ENCODE data around the gene TBC1D17. TPM values are rescaled to one million over a fixed set of nuclear protein-coding genes. Genes with fewer than 3 reads are reported as not detected.

Gene TBC1D17
- total and polyA plus RNA-seq, 2 of the 13 experiments (the other 11 are each of a cell fraction or from before 2014, with no cell fraction given) = 9.7 to 16.9 TPM

- TF ChIP-seq ZBTB2 (CRISPR knock-in tag; IDR thresholded peaks at IDR 0.05; ENCODE audit: low read depth) (0 out of 2 replicates have a peak, but pooled peaks have one; percentile 57), ZNF205 (CRISPR knock-in tag; IDR thresholded peaks at IDR 0.05) (peak; percentile 44; the same call in 1 of the 2 replicates), RAD51 (IDR thresholded peaks at IDR 0.05; ENCODE audit: borderline replicate concordance) (no peak), FOXM1 (CRISPR knock-in tag; IDR thresholded peaks at IDR 0.05) (no peak), ZNF557 (CRISPR knock-in tag; IDR thresholded peaks at IDR 0.05) (peak; percentile 68; the same call in 1 of the 2 replicates), ZNF274 (CRISPR knock-in tag; IDR thresholded peaks at IDR 0.05) (peak; percentile 96), ZNF629 (CRISPR knock-in tag; conservative IDR thresholded peaks at IDR 0.05) (peak; percentile 20; the same call in 1 of the 2 replicates), ZNF101 (CRISPR knock-in tag; IDR thresholded peaks at IDR 0.05; ENCODE audit: borderline replicate concordance, low read depth) (no peak; the same call in 1 of the 2 replicates), MAFG (CRISPR knock-in tag; IDR thresholded peaks at IDR 0.05) (no peak), IRX3 (CRISPR knock-in tag; IDR thresholded peaks at IDR 0.05; ENCODE audit: borderline replicate concordance, low read depth) (peak; percentile 96), LCORL (IDR thresholded peaks at IDR 0.05) (no peak), LCORL (CRISPR knock-in tag; IDR thresholded peaks at IDR 0.05) (0 out of 2 replicates have a peak, but pooled peaks have one; percentile 31), ZGPAT (CRISPR knock-in tag; IDR thresholded peaks at IDR 0.05) (no peak; the same call in 1 of the 2 replicates), ATRX (CRISPR knock-in tag; IDR thresholded peaks at IDR 0.05; ENCODE audit: borderline replicate concordance) (no peak), TOPORS (CRISPR knock-in tag; IDR thresholded peaks at IDR 0.05) (peak; percentile 94), NFYB (CRISPR knock-in tag; IDR thresholded peaks at IDR 0.05) (peak; percentile 3; the same call in 1 of the 2 replicates), PRPF4 (IDR thresholded peaks at IDR 0.05; ENCODE audit: low read depth, low read length, poor library complexity, severe bottlenecking) (no peak)
- TF ChIP-seq, protein P1, sequence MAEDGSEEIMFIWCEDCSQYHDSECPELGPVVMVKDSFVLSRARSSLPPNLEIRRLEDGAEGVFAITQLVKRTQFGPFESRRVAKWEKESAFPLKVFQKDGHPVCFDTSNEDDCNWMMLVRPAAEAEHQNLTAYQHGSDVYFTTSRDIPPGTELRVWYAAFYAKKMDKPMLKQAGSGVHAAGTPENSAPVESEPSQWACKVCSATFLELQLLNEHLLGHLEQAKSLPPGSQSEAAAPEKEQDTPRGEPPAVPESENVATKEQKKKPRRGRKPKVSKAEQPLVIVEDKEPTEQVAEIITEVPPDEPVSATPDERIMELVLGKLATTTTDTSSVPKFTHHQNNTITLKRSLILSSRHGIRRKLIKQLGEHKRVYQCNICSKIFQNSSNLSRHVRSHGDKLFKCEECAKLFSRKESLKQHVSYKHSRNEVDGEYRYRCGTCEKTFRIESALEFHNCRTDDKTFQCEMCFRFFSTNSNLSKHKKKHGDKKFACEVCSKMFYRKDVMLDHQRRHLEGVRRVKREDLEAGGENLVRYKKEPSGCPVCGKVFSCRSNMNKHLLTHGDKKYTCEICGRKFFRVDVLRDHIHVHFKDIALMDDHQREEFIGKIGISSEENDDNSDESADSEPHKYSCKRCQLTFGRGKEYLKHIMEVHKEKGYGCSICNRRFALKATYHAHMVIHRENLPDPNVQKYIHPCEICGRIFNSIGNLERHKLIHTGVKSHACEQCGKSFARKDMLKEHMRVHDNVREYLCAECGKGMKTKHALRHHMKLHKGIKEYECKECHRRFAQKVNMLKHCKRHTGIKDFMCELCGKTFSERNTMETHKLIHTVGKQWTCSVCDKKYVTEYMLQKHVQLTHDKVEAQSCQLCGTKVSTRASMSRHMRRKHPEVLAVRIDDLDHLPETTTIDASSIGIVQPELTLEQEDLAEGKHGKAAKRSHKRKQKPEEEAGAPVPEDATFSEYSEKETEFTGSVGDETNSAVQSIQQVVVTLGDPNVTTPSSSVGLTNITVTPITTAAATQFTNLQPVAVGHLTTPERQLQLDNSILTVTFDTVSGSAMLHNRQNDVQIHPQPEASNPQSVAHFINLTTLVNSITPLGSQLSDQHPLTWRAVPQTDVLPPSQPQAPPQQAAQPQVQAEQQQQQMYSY (CRISPR knock-in tag; IDR thresholded peaks at IDR 0.05) = peak; percentile 64; the same call in 1 of the 2 replicates
- TF ChIP-seq, protein P2, sequence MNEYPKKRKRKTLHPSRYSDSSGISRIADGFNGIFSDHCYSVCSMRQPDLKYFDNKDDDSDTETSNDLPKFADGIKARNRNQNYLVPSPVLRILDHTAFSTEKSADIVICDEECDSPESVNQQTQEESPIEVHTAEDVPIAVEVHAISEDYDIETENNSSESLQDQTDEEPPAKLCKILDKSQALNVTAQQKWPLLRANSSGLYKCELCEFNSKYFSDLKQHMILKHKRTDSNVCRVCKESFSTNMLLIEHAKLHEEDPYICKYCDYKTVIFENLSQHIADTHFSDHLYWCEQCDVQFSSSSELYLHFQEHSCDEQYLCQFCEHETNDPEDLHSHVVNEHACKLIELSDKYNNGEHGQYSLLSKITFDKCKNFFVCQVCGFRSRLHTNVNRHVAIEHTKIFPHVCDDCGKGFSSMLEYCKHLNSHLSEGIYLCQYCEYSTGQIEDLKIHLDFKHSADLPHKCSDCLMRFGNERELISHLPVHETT (CRISPR knock-in tag; conservative IDR thresholded peaks at IDR 0.05) = peak; percentile 65
These were observed 51.7 kb downstream of the TBC1D17 start, which contains the start of the genes ATF5 and NUP62 (continued) for GRCh38 chr19:49929121-49929610.
